Type B pancreatic cell (in vitro differentiated cells): ENCODE results near the gene SMIM20. TPM values are rescaled to one million over a fixed set of nuclear protein-coding genes. Genes with fewer than 3 reads are reported as not detected.

Experiments used
- DNase-seq: peaks from one replicate; pipeline ENCODE4 v3.0.0; 2021; ENCODE audit warnings: mixed read lengths; ENCODE audit not compliant: unreplicated experiment; ENCODE audit errors: extremely low spot score
- H3K27ac Mint-ChIP-seq: 2 replicates; pipeline ENCODE4 v1.8.0; 2021; ENCODE audit warnings: mild to moderate bottlenecking, mixed read lengths
- H3K27me3 Mint-ChIP-seq: 2 replicates; pipeline ENCODE4 v1.8.0; 2021; ENCODE audit warnings: mixed read lengths
- H3K36me3 Mint-ChIP-seq: 2 replicates; pipeline ENCODE4 v1.8.0; 2021; ENCODE audit warnings: mixed read lengths
- H3K4me1 Mint-ChIP-seq: one replicate; pipeline ENCODE4 v1.8.0; 2021; ENCODE audit warnings: mixed read lengths; ENCODE audit not compliant: unreplicated experiment
- H3K4me3 Mint-ChIP-seq: 2 replicates; pipeline ENCODE4 v1.8.0; 2021; ENCODE audit warnings: mild to moderate bottlenecking, mixed read lengths
- H3K9me3 Mint-ChIP-seq: 2 replicates; pipeline ENCODE4 v1.8.0; 2021; ENCODE audit warnings: mixed read lengths
- total RNA-seq: library from RNA; stranded (reverse); gene quantifications from 2 replicates; pipeline ENCODE4 v1.2.1, GENCODE V29; 2021; ENCODE audit warnings: low replicate concordance
- TF ChIP-seq, protein P1 (sequence below): fragments of 200-600 bp; sonication (generic); conservative IDR thresholded peaks from 2 replicates; pipeline ENCODE4 v1.5.0; 2021; ENCODE audit warnings: antibody characterized with exemption, mild to moderate bottlenecking

Gene SMIM20
- total RNA-seq, 1 donor from 2014 or later = 28.0 TPM

DNA sequence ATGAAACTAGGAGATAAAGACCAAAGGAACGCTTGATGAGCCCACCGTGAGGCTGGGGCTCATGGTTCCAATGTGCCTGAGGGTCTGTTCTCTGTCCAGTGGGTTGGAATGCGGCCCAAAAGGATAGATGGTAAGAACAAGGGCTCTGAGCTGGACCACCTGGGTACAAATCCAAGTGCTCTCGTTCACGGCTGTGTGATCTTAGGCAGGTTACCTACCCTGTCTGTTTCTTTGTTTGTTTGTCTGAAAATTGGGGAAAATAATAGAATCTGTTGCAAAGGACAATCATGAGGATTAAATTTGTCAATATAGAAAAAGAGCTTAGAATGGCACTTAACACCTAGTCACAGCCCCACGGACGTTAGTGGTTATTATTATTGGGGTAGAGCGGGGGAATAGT is 36.0 kb downstream of the SMIM20 start:
- no peaks in the 10 kb centered on the region for H3K36me3 Mint-ChIP-seq
- TF ChIP-seq, protein P1, sequence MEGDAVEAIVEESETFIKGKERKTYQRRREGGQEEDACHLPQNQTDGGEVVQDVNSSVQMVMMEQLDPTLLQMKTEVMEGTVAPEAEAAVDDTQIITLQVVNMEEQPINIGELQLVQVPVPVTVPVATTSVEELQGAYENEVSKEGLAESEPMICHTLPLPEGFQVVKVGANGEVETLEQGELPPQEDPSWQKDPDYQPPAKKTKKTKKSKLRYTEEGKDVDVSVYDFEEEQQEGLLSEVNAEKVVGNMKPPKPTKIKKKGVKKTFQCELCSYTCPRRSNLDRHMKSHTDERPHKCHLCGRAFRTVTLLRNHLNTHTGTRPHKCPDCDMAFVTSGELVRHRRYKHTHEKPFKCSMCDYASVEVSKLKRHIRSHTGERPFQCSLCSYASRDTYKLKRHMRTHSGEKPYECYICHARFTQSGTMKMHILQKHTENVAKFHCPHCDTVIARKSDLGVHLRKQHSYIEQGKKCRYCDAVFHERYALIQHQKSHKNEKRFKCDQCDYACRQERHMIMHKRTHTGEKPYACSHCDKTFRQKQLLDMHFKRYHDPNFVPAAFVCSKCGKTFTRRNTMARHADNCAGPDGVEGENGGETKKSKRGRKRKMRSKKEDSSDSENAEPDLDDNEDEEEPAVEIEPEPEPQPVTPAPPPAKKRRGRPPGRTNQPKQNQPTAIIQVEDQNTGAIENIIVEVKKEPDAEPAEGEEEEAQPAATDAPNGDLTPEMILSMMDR = no peak
- H3K9me3 Mint-ChIP-seq = no peaks in the 10 kb centered on the region
- DNase-seq = no peak
- H3K4me3 Mint-ChIP-seq = no peak overlapping the region
- H3K27me3 Mint-ChIP-seq = peaks cover 3% of the 10 kb centered on the region
- H3K4me1 Mint-ChIP-seq = peaks cover 43% of the 10 kb centered on the region
- H3K27ac Mint-ChIP-seq = no peak overlapping the region

DNA sequence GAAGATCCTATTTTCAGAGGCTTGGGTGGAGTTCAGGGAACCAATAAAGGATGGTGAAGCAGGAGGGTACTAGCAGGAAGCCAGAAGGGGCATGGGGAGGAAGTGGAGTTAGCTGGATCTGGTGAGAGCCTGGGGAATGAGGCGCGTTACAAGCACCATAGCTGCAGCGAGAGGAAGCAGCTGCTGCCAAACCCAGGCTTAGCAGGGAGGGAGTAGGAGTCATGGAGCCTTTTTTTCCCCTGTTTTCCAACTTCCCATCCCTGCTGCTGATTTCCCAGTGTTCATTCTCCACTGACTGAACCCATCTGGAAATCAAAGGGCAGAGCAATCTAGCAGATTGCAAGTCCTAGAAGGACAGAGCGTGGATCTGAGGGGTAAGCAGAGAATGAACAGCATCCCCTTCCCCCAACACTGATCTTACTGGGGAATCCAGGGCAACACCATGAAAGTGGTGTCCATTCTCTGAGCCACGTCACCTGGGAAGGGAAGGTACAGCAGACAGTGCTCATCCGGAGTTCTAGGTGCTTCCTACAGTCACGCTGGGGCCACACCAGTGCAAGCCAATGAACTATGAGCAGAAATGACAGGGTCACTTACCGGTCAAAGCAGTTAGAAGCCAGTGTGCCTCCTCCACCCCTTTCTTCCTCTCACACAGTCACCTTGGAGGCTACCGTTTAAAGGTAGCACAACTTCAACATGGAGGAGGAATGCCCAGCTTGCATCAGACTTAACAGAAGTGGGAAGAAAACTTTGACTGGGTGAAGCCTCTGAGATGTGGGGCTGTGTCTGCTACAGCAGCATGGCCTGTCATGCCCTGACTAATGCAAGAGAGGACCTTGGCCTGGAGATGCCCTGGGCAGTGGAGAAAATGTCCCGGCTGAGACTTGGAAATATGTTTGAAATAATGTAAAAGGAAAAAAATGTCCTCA is 36.7 kb downstream of the SMIM20 start:
- H3K27me3 Mint-ChIP-seq = peaks cover 3% of the 10 kb centered on the region
- no peak overlapping the region for H3K27ac Mint-ChIP-seq
- DNase-seq = no peak
- H3K9me3 Mint-ChIP-seq = no peaks in the 10 kb centered on the region
- H3K36me3 Mint-ChIP-seq = no peaks in the 10 kb centered on the region
- H3K4me3 Mint-ChIP-seq = no peak overlapping the region
- peaks cover 43% of the 10 kb centered on the region for H3K4me1 Mint-ChIP-seq
- TF ChIP-seq, protein P1 = no peak

DNA sequence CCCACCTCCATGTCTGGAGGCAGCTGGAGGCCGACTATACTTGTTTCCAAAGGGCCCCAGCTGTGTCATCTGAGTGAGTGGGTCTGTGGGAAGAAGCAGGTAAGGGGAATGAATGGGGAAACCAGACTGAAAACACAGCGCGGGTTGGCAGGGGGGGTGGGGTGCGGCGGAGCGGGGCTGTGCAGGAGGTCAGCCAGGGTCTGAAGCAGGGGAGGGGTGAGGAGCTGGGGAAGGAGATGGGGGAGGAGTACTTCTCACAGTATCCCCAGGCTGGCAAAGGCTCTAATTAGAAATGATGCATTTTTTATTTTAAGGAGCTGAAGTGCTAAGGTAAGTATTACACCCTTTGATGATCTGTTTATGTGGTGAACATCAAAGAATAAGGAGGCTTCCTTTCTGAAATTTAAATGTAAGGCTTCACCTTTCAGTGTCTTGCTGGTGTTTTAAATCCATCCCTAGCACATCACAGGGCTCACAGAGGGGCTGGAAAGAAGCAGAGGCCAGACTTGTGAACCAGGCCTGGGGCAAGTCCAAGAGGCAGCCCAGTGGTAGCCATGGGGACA is 37.5 kb downstream of the SMIM20 start:
- H3K27me3 Mint-ChIP-seq = peaks cover 3% of the 10 kb centered on the region
- no peaks in the 10 kb centered on the region for H3K9me3 Mint-ChIP-seq
- H3K4me3 Mint-ChIP-seq = no peak overlapping the region
- no peak overlapping the region for H3K27ac Mint-ChIP-seq
- H3K4me1 Mint-ChIP-seq = peaks cover 43% of the 10 kb centered on the region
- TF ChIP-seq, protein P1 = no peak
- no peaks in the 10 kb centered on the region for H3K36me3 Mint-ChIP-seq
- DNase-seq = no peak

DNA sequence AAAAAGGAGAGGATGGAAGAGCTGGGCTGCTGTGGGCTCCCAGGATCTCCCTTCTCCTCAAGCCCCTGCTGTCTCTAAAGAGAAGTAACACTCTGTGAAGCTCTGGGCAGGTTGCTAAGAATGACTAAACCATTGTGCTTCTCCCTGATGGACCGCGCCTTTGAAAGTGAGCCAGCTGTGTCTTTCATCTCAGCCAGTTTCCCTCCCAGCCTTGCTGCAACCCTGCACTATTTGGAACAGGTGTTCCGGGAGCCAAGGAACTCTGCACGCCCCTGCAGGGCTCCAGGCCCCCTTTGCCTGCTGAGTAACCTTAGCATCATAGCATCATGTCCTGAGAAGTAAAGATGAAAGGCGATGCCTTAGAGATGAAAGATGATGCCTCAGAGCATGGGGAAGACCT is 39.7 kb downstream of the SMIM20 start:
- no peak overlapping the region for H3K4me3 Mint-ChIP-seq

DNA sequence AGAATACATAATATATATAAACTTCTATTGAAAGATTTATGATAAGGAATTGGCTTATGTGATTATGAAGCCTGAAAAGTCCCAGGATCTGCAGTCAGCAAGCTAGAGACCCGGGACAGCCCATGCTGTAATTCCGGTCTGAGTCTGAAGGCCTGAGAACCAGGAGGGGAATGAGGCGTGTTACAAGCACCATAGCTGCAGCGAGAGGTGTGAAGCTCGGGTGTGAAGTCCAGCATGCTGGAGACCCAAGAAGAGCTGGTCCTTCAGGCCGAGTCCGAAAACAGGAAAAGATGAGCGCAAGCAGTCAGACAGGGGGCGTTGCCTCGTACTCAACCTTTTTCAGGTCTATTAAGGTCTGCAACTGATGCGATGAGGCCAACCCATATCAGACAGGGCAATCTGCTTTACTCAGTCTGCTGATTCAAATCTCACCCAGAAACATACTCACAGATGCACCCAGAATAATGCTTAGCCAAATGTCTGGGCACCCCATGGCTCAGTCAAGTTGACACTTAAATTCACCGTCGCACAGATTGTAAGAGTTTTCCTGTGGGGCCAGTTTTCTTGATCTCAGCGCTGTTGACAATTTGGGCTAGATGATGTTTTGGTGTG is 40.4 kb downstream of the SMIM20 start:
- no peaks in the 10 kb centered on the region for H3K36me3 Mint-ChIP-seq
- TF ChIP-seq, protein P1 = no peak
- peaks cover 3% of the 10 kb centered on the region for H3K27me3 Mint-ChIP-seq
- H3K4me1 Mint-ChIP-seq = peaks cover 35% of the 10 kb centered on the region
- H3K27ac Mint-ChIP-seq = no peak overlapping the region
- H3K9me3 Mint-ChIP-seq = no peaks in the 10 kb centered on the region
- H3K4me3 Mint-ChIP-seq = no peak overlapping the region
- no peak for DNase-seq

More for the DNA sequence above, 39.7 kb downstream of the SMIM20 start:
- Mint-ChIP-seq H3K9me3 (no peaks in the 10 kb centered on the region), H3K27ac (no peak overlapping the region), H3K27me3 (peaks cover 3% of the 10 kb centered on the region), H3K4me1 (peaks cover 41% of the 10 kb centered on the region), H3K36me3 (no peaks in the 10 kb centered on the region)
- DNase-seq = no peak
- TF ChIP-seq, protein P1 = peak; percentile 37
